NCI-H345 treated with DMSO at 0.1 percent for 48 hours (cell line): ENCODE results near the gene TMEM37.

ENCODE experiments used
- DNase-seq: peaks from one replicate; lab custom pipeline; 2025; ENCODE audit not compliant: unreplicated experiment; lab: John Stamatoyannopoulos, UW

TMEM37 gene

GRCh38 chr2:119432851-119433522 is 1.3 kb downstream of the TMEM37 start:
- no peak for DNase-seq

GRCh38 chr2:119433636-119434327 is 2.1 kb downstream of the TMEM37 start:
- DNase-seq: no peak

- no peak for DNase-seq
Observed at GRCh38 chr2:119434664-119435063, 3.0 kb downstream of the TMEM37 start.

- no peak for DNase-seq
Observed at GRCh38 chr2:119435081-119435952, 3.7 kb downstream of the TMEM37 start.

GRCh38 chr2:119435953-119436297 is 4.3 kb downstream of the TMEM37 start:
- no peak for DNase-seq

GRCh38 chr2:119436993-119437772 is 5.5 kb downstream of the TMEM37 start:
- DNase-seq: no peak

GRCh38 chr2:119438128-119438656 is 6.5 kb downstream of the TMEM37 start:
- no peak for DNase-seq

GRCh38 chr2:119438726-119439284 is 7.2 kb downstream of the TMEM37 start:
- DNase-seq: no peak

- no peak for DNase-seq
Observed at GRCh38 chr2:119439574-119440500, 8.2 kb downstream of the TMEM37 start.

GRCh38 chr2:119440501-119440870 is 8.8 kb downstream of the TMEM37 start:
- no peak for DNase-seq

- no peak for DNase-seq
Observed at GRCh38 chr2:119440873-119441272, 9.2 kb downstream of the TMEM37 start.

GRCh38 chr2:119441376-119442225 is 9.9 kb downstream of the TMEM37 start:
- DNase-seq: no peak

GRCh38 chr2:119442226-119442619 is 10.6 kb downstream of the TMEM37 start:
- no peak for DNase-seq

GRCh38 chr2:119442850-119443249 is 11.2 kb downstream of the TMEM37 start:
- DNase-seq: no peak

- DNase-seq: no peak
Observed at GRCh38 chr2:119446037-119446436, 14.4 kb downstream of the TMEM37 start.

GRCh38 chr2:119448427-119449141 is 16.9 kb downstream of the TMEM37 start:
- DNase-seq: no peak

- DNase-seq: no peak
Observed at GRCh38 chr2:119449521-119449920, 17.9 kb downstream of the TMEM37 start.
